CD4-positive, alpha-beta T cell treated with Interleukin-4 for 1 hour (primary cell): ENCODE data around the gene SCARF1.

ENCODE experiments used
- DNase-seq, 2 donors: peaks; one replicate each; pipeline ENCODE4 v3.0.0-alpha.2; 2020 to 2022

SCARF1 gene

GRCh38 chr17:1627182-1627981 is 18.1 kb downstream of the SCARF1 start:
- peak in 1 of 2 donors; percentile 57 for DNase-seq

- no peak for DNase-seq
Observed at GRCh38 chr17:1626333-1626732, 19.2 kb downstream of the SCARF1 start.

GRCh38 chr17:1625581-1625980 is 20.0 kb downstream of the SCARF1 start:
- DNase-seq: no peak

- no peak for DNase-seq
Observed at GRCh38 chr17:1625053-1625452, 20.5 kb downstream of the SCARF1 start.

GRCh38 chr17:1624650-1625049 is 20.9 kb downstream of the SCARF1 start:
- DNase-seq: no peak

GRCh38 chr17:1623057-1623630 is 22.4 kb downstream of the SCARF1 start:
- no peak for DNase-seq

- no peak for DNase-seq
Observed at GRCh38 chr17:1621273-1621954, 24.1 kb downstream of the SCARF1 start.

- no peak for DNase-seq
Observed at GRCh38 chr17:1620486-1620885, 25.0 kb downstream of the SCARF1 start.

GRCh38 chr17:1617620-1618174 is 27.8 kb downstream of the SCARF1 start:
- DNase-seq: no peak

GRCh38 chr17:1616101-1616500 is 29.4 kb downstream of the SCARF1 start:
- DNase-seq: no peak

GRCh38 chr17:1612400-1612799 is 33.1 kb downstream of the SCARF1 start:
- DNase-seq: no peak

- no peak for DNase-seq
Observed at GRCh38 chr17:1611715-1612114, 33.8 kb downstream of the SCARF1 start.

- DNase-seq: no peak
Observed at GRCh38 chr17:1608676-1609075, 36.9 kb downstream of the SCARF1 start.

GRCh38 chr17:1607971-1608320 is 37.6 kb downstream of the SCARF1 start:
- DNase-seq: no peak

- DNase-seq: no peak
Observed at GRCh38 chr17:1606352-1606985, 39.1 kb downstream of the SCARF1 start.

- DNase-seq: no peak
Observed at GRCh38 chr17:1605681-1606351, 39.7 kb downstream of the SCARF1 start.

- no peak for DNase-seq
Observed at GRCh38 chr17:1604831-1605528, 40.6 kb downstream of the SCARF1 start.

- DNase-seq: no peak
Observed at GRCh38 chr17:1601571-1601970, 44.0 kb downstream of the SCARF1 start.

- no peak for DNase-seq
Observed at GRCh38 chr17:1598399-1599095, 47.0 kb downstream of the SCARF1 start.

GRCh38 chr17:1597861-1598342 is 47.6 kb downstream of the SCARF1 start:
- no peak for DNase-seq

GRCh38 chr17:1593630-1593931 is 52.0 kb downstream of the SCARF1 start:
- no peak for DNase-seq
